GM12892 (cell line): ENCODE measurements around the gene PRPS1.
"Not testable (repeated sequence)": the region's sequence is repeated elsewhere in the genome, so short reads cannot be mapped to it uniquely, and the experiment has no call there.

Experiments
- POLR2A ChIP-seq: IDR thresholded peaks from 2 replicates; pipeline ENCODE4 v1.6.1; 2011; ENCODE audit warnings: low read depth, low read length, control low read depth
- POLR2AphosphoS5 ChIP-seq: IDR thresholded peaks from 2 replicates; pipeline ENCODE4 v1.6.1; 2011; ENCODE audit warnings: low read depth, low read length, control low read depth

- TF ChIP-seq POLR2A, POLR2AphosphoS5: not testable (repeated sequence)
Measured at GRCh38 chrX:107671256-107671655, 42.9 kb downstream of the PRPS1 start.
